ENCODE measurements around the gene SORCS3. TPM values are rescaled to one million over a fixed set of nuclear protein-coding genes. Genes with fewer than 3 reads are reported as not detected.

Gene SORCS3
- total RNA-seq, 2 experiments from 2014 or later, result 1.7 to 2.1 TPM

DNA sequence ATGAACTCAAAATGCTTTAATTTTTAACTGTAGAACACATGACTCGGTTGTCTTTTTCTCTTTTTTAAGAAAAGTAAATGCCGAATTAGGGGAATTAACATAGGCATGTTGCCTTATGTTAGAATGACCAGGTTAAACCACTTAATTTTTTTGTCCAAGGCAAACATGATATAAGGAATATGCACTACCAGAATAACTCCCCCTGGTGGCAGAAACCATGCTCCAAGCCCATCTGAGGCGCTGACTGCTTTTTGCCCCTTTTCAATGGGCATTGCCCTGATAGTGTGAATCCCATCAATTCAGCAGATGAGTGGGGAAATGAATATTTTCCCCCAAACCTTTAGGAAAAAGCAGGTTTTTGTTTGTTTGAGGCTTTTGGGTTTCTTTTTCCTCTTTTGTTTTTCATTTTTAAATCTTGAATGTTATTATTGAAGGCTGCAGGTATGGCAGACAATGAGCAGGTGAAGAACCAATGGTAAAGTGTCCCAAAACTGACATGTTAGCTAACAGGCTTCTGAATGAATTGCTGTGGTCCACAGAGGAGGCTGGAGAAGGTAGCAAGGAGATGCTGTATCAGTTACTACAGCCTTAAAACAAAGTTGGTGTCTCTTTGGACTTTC lies 284.3 kb downstream of the SORCS3 start:
- peaks cover 4% of the 10 kb centered on the region for H3K27me3 Mint-ChIP-seq
- Histone ChIP-seq H3K9me3 (ENCODE audit: control insufficient read depth in 1 of 2, insufficient read depth in 1 of 2, low read length in 2 of 2) (no peaks in the 10 kb centered on the region), H3K27ac (ENCODE audit: low read depth in 1 of 2, low read length in 2 of 2) (no peak overlapping the region), H3K27me3 (ENCODE audit: control insufficient read depth in 1 of 2, insufficient read depth in 2 of 2, low read length in 2 of 2) (no peaks in the 10 kb centered on the region), H3K36me3 (ENCODE audit: insufficient read depth, low read length) (no peaks in the 10 kb centered on the region), H3K4me1 (ENCODE audit: insufficient read depth, low read length) (no peaks in the 10 kb centered on the region), H3K4me3 (ENCODE audit: low read length) (no peak overlapping the region)
- peak in 4 of 14 experiments; percentile 31 to 48 (median 42) for DNase-seq
- no peaks in the 10 kb centered on the region for H3K9me3 Mint-ChIP-seq
- H3K4me1 Mint-ChIP-seq (ENCODE audit: low read depth), result no peaks in the 10 kb centered on the region
- CTCF ChIA-PET, result no interaction called here
- H3K27ac Mint-ChIP-seq, result no peak overlapping the region
- no peak overlapping the region for H3K4me3 Mint-ChIP-seq
- POLR2A ChIA-PET, result no interaction called here
- TF ChIP-seq, protein P1, sequence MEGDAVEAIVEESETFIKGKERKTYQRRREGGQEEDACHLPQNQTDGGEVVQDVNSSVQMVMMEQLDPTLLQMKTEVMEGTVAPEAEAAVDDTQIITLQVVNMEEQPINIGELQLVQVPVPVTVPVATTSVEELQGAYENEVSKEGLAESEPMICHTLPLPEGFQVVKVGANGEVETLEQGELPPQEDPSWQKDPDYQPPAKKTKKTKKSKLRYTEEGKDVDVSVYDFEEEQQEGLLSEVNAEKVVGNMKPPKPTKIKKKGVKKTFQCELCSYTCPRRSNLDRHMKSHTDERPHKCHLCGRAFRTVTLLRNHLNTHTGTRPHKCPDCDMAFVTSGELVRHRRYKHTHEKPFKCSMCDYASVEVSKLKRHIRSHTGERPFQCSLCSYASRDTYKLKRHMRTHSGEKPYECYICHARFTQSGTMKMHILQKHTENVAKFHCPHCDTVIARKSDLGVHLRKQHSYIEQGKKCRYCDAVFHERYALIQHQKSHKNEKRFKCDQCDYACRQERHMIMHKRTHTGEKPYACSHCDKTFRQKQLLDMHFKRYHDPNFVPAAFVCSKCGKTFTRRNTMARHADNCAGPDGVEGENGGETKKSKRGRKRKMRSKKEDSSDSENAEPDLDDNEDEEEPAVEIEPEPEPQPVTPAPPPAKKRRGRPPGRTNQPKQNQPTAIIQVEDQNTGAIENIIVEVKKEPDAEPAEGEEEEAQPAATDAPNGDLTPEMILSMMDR (IDR thresholded peaks at IDR 0.05), result peak; percentile 57
- no peak for ATAC-seq (ENCODE audit: poor library complexity)
- intact Hi-C loops (cut with DNase I, micrococcal nuclease), result loop anchor here in 1 of 2 experiments (10.0 kb wide), 1 partner anchor 341 kb away; no protein-coding TSS in a partner anchor
- no peaks in the 10 kb centered on the region for H3K36me3 Mint-ChIP-seq (ENCODE audit: low read depth)

DNA sequence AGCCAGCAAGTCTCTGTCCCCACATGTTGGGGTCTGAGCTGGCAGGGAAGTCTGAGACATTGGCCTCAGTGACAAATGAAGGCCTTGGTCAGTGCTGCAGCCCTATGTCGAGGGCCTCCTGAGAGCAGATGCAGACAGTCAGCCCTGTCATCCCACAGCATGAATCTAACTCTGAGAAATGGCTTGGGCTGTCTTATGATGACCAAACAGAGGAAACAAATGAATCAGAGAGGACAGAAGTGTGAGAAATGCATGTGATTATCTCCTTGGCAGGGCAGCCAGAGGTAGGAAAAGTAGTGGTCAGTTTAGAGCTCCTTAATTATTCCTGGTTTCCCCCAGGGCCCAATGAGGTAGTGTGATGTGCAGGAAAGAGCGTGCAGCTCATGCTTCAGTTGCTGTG lies 287.6 kb downstream of the SORCS3 start:
- Mint-ChIP-seq H3K36me3 (ENCODE audit: low read depth) (no peaks in the 10 kb centered on the region), H3K4me1 (ENCODE audit: low read depth) (peaks cover 23% of the 10 kb centered on the region), H3K27me3 (peaks cover 4% of the 10 kb centered on the region), H3K27ac (no peak overlapping the region), H3K9me3 (no peaks in the 10 kb centered on the region), H3K4me3 (no peak overlapping the region)
- ChIA-PET CTCF (no interaction called here), POLR2A (no interaction called here)
- DNase-seq (no peak), ATAC-seq (ENCODE audit: poor library complexity) (no peak)
- no peak overlapping the region for H3K27ac ChIP-seq (ENCODE audit: low read depth in 1 of 2, low read length in 2 of 2)
- no peaks in the 10 kb centered on the region for H3K9me3 ChIP-seq (ENCODE audit: control insufficient read depth in 1 of 2, insufficient read depth in 1 of 2, low read length in 2 of 2)
- TF ChIP-seq, protein P1 (IDR thresholded peaks at IDR 0.05), result no peak
- intact Hi-C loops (cut with DNase I, micrococcal nuclease), result loop anchor here in 1 of 2 experiments (10.0 kb wide), 1 partner anchor 344 kb away; no protein-coding TSS in a partner anchor
- H3K27me3 ChIP-seq (ENCODE audit: control insufficient read depth in 1 of 2, insufficient read depth in 2 of 2, low read length in 2 of 2), result no peaks in the 10 kb centered on the region
- no peaks in the 10 kb centered on the region for H3K36me3 ChIP-seq (ENCODE audit: insufficient read depth, low read length)
- no peaks in the 10 kb centered on the region for H3K4me1 ChIP-seq (ENCODE audit: insufficient read depth, low read length)
- no peak overlapping the region for H3K4me3 ChIP-seq (ENCODE audit: low read length)

DNA sequence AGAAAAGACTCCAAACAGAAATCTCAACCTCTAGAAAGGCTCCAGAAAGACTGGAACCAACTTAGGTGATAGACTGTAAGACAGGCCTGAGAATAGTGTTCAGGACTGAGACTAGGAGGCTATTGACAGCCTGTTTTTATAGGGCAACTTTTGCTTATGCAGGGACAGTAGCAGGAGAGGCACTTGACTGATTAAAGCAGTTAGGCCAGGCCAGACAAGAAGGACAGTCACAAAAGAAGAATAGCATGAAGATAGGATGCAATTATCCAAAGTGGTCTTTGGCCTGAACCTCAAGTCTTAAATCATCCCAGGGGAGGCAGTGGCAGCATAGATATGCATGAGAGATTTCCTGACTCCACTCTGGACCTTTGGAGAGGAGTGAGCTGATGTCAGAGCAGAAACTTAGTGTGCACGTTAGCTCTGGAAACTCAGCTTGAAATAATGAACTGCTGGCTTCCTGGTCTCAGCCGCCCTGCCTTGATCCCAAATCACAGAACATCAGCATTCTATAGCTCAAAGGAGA lies 290.6 kb downstream of the SORCS3 start:
- Histone ChIP-seq H3K9me3 (ENCODE audit: control insufficient read depth in 1 of 2, insufficient read depth in 1 of 2, low read length in 2 of 2) (no peaks in the 10 kb centered on the region), H3K36me3 (ENCODE audit: insufficient read depth, low read length) (no peaks in the 10 kb centered on the region), H3K27ac (ENCODE audit: low read depth in 1 of 2, low read length in 2 of 2) (no peak overlapping the region), H3K4me1 (ENCODE audit: insufficient read depth, low read length) (peaks cover 4% of the 10 kb centered on the region), H3K4me3 (ENCODE audit: low read length) (no peak overlapping the region), H3K27me3 (ENCODE audit: control insufficient read depth in 1 of 2, insufficient read depth in 2 of 2, low read length in 2 of 2) (no peaks in the 10 kb centered on the region)
- TF ChIP-seq, protein P1 (IDR thresholded peaks at IDR 0.05), result no peak
- Mint-ChIP-seq H3K9me3 (peaks cover 5% of the 10 kb centered on the region), H3K4me1 (ENCODE audit: low read depth) (peaks cover 52% of the 10 kb centered on the region), H3K4me3 (no peak overlapping the region), H3K36me3 (ENCODE audit: low read depth) (peaks cover 9% of the 10 kb centered on the region), H3K27me3 (no peaks in the 10 kb centered on the region), H3K27ac (no peak overlapping the region)
- intact Hi-C loops (cut with DNase I, micrococcal nuclease), result no loop called here
- ChIA-PET POLR2A (no interaction called here), CTCF (no interaction called here)
- ATAC-seq (ENCODE audit: poor library complexity), result no peak
- no peak for DNase-seq
